Keratinocyte (primary cell): ENCODE data around the gene C16orf96. TPM values are rescaled to one million over a fixed set of nuclear protein-coding genes. Genes with fewer than 3 reads are reported as not detected.
"Not testable (repeated sequence)": the region's sequence is repeated elsewhere in the genome, so short reads cannot be mapped to it uniquely, and the experiment has no call there.

Source experiments
- DNase-seq: peaks from one replicate; pipeline ENCODE4 v3.0.0-alpha.2; 2011; ENCODE audit warnings: low read depth, missing footprints, low spot score
- FAIRE-seq: peaks from 2 replicates; lab custom pipeline; 2011; peaks lifted over from hg19 to GRCh38; lab: Jason Lieb, UNC
- H2AFZ ChIP-seq: 2 replicates; pipeline ENCODE4 v1.6.0; 2012; ENCODE audit warnings: low read length, control low read depth, inconsistent platforms; ENCODE audit not compliant: control insufficient read depth
- H3K27ac ChIP-seq: 2 replicates; pipeline ENCODE4 v1.5.1; 2011; ENCODE audit warnings: low read length; ENCODE audit not compliant: control insufficient read depth, insufficient read depth
- H3K27me3 ChIP-seq: 3 replicates; pipeline ENCODE4 v1.6.0; 2011; ENCODE audit warnings: low read length; ENCODE audit not compliant: control insufficient read depth, insufficient read depth; ENCODE audit errors: extremely low read depth
- H3K36me3 ChIP-seq, 2 experiments: 2 replicates in 1 of 2; 3 replicates in 1 of 2; pipeline ENCODE4 v1.5.1; 2011; ENCODE audit warnings: low read length in 2 of 2, mild to moderate bottlenecking in 1 of 2; ENCODE audit not compliant: control insufficient read depth in 2 of 2, insufficient read depth in 2 of 2; ENCODE audit errors: extremely low read depth in 1 of 2
- H3K4me1 ChIP-seq: 3 replicates; pipeline ENCODE4 v1.5.1; 2011; ENCODE audit warnings: low read length; ENCODE audit not compliant: control insufficient read depth, insufficient read depth; ENCODE audit errors: extremely low read depth
- H3K4me2 ChIP-seq: 3 replicates; pipeline ENCODE4 v1.6.0; 2011; ENCODE audit warnings: low read depth, low read length; ENCODE audit not compliant: control insufficient read depth, insufficient read depth; ENCODE audit errors: extremely low read depth
- H3K4me3 ChIP-seq, 3 experiments: fragments of 200-600 bp in 1 of 3; sonication (generic) in 1 of 3; 2 replicates in 2 of 3; 3 replicates in 1 of 3; pipeline ENCODE4 v1.5.1; 2011 to 2016; ENCODE audit warnings: low read length in 3 of 3, mild to moderate bottlenecking in 3 of 3, control low read depth in 2 of 3, inconsistent platforms in 1 of 3, low read depth in 1 of 3, mixed read lengths in 1 of 3, mixed run types in 1 of 3, moderate library complexity in 1 of 3; ENCODE audit not compliant: control insufficient read depth in 2 of 3, insufficient read depth in 2 of 3; ENCODE audit errors: extremely low read depth in 1 of 3
- H3K79me2 ChIP-seq: 2 replicates; pipeline ENCODE4 v1.6.0; 2012; ENCODE audit warnings: low read length; ENCODE audit not compliant: control insufficient read depth, insufficient read depth
- H3K9ac ChIP-seq: 3 replicates; pipeline ENCODE4 v1.6.0; 2011; ENCODE audit warnings: low read length; ENCODE audit not compliant: control insufficient read depth, insufficient read depth; ENCODE audit errors: extremely low read depth
- H3K9me1 ChIP-seq: 3 replicates; pipeline ENCODE4 v1.6.0; 2011; ENCODE audit warnings: low read length; ENCODE audit not compliant: control insufficient read depth, insufficient read depth; ENCODE audit errors: extremely low read depth
- H3K9me3 ChIP-seq: 2 replicates; pipeline ENCODE4 v1.5.1; 2012; ENCODE audit warnings: low read depth, low read length; ENCODE audit not compliant: control insufficient read depth
- H4K20me1 ChIP-seq: 3 replicates; pipeline ENCODE4 v1.6.0; 2011; ENCODE audit warnings: low read length; ENCODE audit not compliant: control insufficient read depth, insufficient read depth; ENCODE audit errors: extremely low read depth
- EZH2 ChIP-seq: IDR thresholded peaks from one replicate; pipeline ENCODE4 v1.6.1; 2012; ENCODE audit warnings: inconsistent platforms, mild to moderate bottlenecking, low read length, moderate library complexity
- dilution Hi-C: fragments of 300-500 bp; cut with MboI; formaldehyde crosslinking; loops from one replicate; pipeline ENCODE4 v1.7.0; 2020; ENCODE audit warnings: low sequenced_read_pairs; ENCODE audit not compliant: extremely low pct_ligation_motif_present
- polyA plus RNA-seq, 5 experiments: library from polyadenylated mRNA; depleted of rRNA in 3 of 5; stranded (reverse) in 3 of 5; stranded (forward) in 1 of 5; unstranded in 1 of 5; fragments of >200 nt; gene quantifications; 1 replicate in 1 of 5; 2 replicates in 3 of 5; 3 replicates in 1 of 5; pipeline versions ENCODE4 v1.2.1 to v1.2.3, GENCODE V29; 2011 to 2012; ENCODE audit warnings: missing spikeins in 2 of 5, low read depth in 1 of 5, low replicate concordance in 1 of 5
- TF ChIP-seq, protein P1 (sequence below), 3 experiments: IDR thresholded peaks in 1 of 3; conservative IDR thresholded peaks in 1 of 3; optimal IDR thresholded peaks in 1 of 3; 2 replicates in 2 of 3; 3 replicates in 1 of 3; pipeline versions ENCODE3 to v1.5.1; 2011; ENCODE audit warnings: low read length in 3 of 3, mild to moderate bottlenecking in 3 of 3, moderate library complexity in 2 of 3, control low read depth in 1 of 3, inconsistent platforms in 1 of 3; ENCODE audit not compliant: insufficient read depth in 2 of 3; ENCODE audit errors: extremely low read depth in 1 of 3

C16orf96 gene
- polyA plus RNA-seq, 1 donor (not counting 4 experiments of a cell fraction or from before 2014, with no cell fraction given), result not detected

DNA sequence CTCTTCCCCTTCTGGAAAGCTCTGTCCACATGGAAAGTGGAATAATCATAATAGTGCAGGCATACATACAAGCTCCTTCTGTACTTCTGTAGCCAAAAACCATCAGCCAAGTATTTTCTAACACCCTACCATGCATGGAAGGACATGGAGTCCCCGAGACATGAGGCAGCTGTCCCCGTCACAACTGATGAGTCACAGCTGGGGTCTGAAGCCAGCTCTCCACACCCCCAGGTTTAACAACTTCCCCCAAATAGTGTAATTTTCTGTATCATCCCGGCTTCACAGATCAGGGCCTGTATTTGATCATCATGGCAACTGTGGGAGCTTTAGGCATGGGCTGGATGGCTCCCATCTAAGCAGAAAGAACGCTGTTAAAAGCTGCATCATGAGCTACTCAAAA lies 16.6 kb downstream of the C16orf96 start:
- Histone ChIP-seq H3K9me3 (no peaks in the 10 kb centered on the region), H3K79me2 (no peaks in the 10 kb centered on the region), H3K9ac (no peak overlapping the region), H3K4me1 (no peaks in the 10 kb centered on the region), H3K4me3 (no peak overlapping the region), H2AFZ (no peak overlapping the region), H3K9me1 (no peaks in the 10 kb centered on the region), H3K27ac (no peak overlapping the region), H3K36me3 (no peaks in the 10 kb centered on the region), H4K20me1 (no peaks in the 10 kb centered on the region), H3K27me3 (peaks cover 2% of the 10 kb centered on the region), H3K4me2 (no peak overlapping the region)
- DNase-seq (no peak), FAIRE-seq (no peak)
- TF ChIP-seq, protein P1, sequence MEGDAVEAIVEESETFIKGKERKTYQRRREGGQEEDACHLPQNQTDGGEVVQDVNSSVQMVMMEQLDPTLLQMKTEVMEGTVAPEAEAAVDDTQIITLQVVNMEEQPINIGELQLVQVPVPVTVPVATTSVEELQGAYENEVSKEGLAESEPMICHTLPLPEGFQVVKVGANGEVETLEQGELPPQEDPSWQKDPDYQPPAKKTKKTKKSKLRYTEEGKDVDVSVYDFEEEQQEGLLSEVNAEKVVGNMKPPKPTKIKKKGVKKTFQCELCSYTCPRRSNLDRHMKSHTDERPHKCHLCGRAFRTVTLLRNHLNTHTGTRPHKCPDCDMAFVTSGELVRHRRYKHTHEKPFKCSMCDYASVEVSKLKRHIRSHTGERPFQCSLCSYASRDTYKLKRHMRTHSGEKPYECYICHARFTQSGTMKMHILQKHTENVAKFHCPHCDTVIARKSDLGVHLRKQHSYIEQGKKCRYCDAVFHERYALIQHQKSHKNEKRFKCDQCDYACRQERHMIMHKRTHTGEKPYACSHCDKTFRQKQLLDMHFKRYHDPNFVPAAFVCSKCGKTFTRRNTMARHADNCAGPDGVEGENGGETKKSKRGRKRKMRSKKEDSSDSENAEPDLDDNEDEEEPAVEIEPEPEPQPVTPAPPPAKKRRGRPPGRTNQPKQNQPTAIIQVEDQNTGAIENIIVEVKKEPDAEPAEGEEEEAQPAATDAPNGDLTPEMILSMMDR (optimal IDR thresholded peaks at IDR 0.05 in 1 of 3, IDR thresholded peaks at IDR 0.05 in 1 of 3, conservative IDR thresholded peaks at IDR 0.05 in 1 of 3; ENCODE audit: extremely low read depth in 1 of 3, insufficient read depth in 2 of 3, low read length in 3 of 3), result no peak
- TF ChIP-seq EZH2, result no peak
- dilution Hi-C loops, result no loop called here

DNA sequence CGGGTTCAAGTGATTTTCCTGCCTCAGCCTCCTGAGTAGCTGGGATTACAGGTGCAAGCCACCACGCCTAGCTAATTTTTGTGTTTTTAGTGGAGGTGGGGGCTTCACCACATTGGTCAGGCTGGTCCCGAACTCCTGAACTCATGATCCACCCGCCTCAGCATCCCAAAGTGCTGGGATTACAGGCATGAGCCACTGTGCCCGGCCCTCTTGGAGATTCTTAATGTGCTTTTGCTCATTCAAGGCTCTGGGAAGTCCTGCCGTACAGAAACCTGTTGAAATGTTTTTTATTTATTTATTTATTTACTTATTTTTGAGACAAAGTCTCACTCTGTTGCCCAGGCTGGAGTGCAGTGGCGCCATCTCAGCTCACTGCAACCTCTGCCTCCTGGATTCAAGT lies 17.8 kb downstream of the C16orf96 start:
- H3K9me3 ChIP-seq, H3K4me1 ChIP-seq, H3K9ac ChIP-seq, DNase-seq, H3K79me2 ChIP-seq, FAIRE-seq, H3K4me3 ChIP-seq, H3K36me3 ChIP-seq, dilution Hi-C loops, H2AFZ ChIP-seq, H3K9me1 ChIP-seq, H3K4me2 ChIP-seq, H3K27me3 ChIP-seq, H4K20me1 ChIP-seq, H3K27ac ChIP-seq: not testable (repeated sequence)
